Esophagus squamous epithelium (tissue), 4 donors: ENCODE results near the gene MAX.

Experiments used
- CTCF ChIP-seq, 6 experiments: fragments of 450-650 bp in 4 of 6; fragments of 200-600 bp in 2 of 6; sonication (generic) in 2 of 6; IDR thresholded peaks; one replicate each; pipeline ENCODE4 v1.5.1; 2016 to 2019; ENCODE audit warnings: antibody characterized with exemption in 6 of 6, mild to moderate bottlenecking in 4 of 6, moderate library complexity in 4 of 6
- POLR2A ChIP-seq, 4 donors: fragments of 450-650 bp; IDR thresholded peaks; one replicate each; pipeline ENCODE4 v1.6.1; 2017; ENCODE audit warnings: antibody characterized with exemption in 4 of 4, mild to moderate bottlenecking in 4 of 4, moderate library complexity in 3 of 4

- TF ChIP-seq CTCF (IDR thresholded peaks at IDR 0.05) (no peak), POLR2A (IDR thresholded peaks at IDR 0.05) (no peak)
Measured at GRCh38 chr14:65095633-65096205, 6.6 kb downstream of the MAX start.
